Cerebellar nuclear complex (tissue), 1 donor: ENCODE results near the gene IFNL3.
"Not testable (repeated sequence)": the region's sequence is repeated elsewhere in the genome, so short reads cannot be mapped to it uniquely, and the experiment has no call there.

Experiments used
- DNase-seq, 2 experiments: peaks; one replicate each; lab custom pipeline; 2025; lab: John Stamatoyannopoulos, UW

Gene IFNL3

GRCh38 chr19:39244410-39245100, at the start of gene IFNL3:
IFNL3 (minus strand) TSS chr19:39245006; CDS start chr19:39244967, 39 bp downstream.
- DNase-seq: not testable (repeated sequence)

- no peak for DNase-seq
Measured at GRCh38 chr19:39293394-39293793, 48.6 kb upstream of the IFNL3 start.

GRCh38 chr19:39284032-39284431, 39.2 kb upstream of the IFNL3 start:
- no peak for DNase-seq

- DNase-seq: no peak
Measured at GRCh38 chr19:39282021-39282420, 37.2 kb upstream of the IFNL3 start.

- no peak for DNase-seq
Measured at GRCh38 chr19:39277598-39277997, 32.8 kb upstream of the IFNL3 start.

GRCh38 chr19:39276740-39277139, 31.9 kb upstream of the IFNL3 start:
- no peak for DNase-seq

- DNase-seq: no peak
Measured at GRCh38 chr19:39275578-39275977, 30.8 kb upstream of the IFNL3 start.

GRCh38 chr19:39273859-39274258, 29.1 kb upstream of the IFNL3 start:
- not testable (repeated sequence) for DNase-seq

GRCh38 chr19:39270036-39270871, 25.4 kb upstream of the IFNL3 start:
- DNase-seq: no peak

- DNase-seq: not testable (repeated sequence)
Measured at GRCh38 chr19:39269369-39269768, 24.6 kb upstream of the IFNL3 start.

- not testable (repeated sequence) for DNase-seq
Measured at GRCh38 chr19:39268531-39269223, 23.9 kb upstream of the IFNL3 start.

GRCh38 chr19:39268085-39268484, 23.3 kb upstream of the IFNL3 start, which contains the start of gene IFNL2:
IFNL2 (plus strand) TSS chr19:39268396; CDS start chr19:39268569, 173 bp downstream.
- DNase-seq: not testable (repeated sequence)

- DNase-seq: no peak
Measured at GRCh38 chr19:39265321-39265916, 20.6 kb upstream of the IFNL3 start.

- no peak for DNase-seq
Measured at GRCh38 chr19:39264306-39265290, 19.8 kb upstream of the IFNL3 start.

- no peak for DNase-seq
Measured at GRCh38 chr19:39263912-39264305, 19.1 kb upstream of the IFNL3 start.

GRCh38 chr19:39262496-39262895, 17.7 kb upstream of the IFNL3 start:
- DNase-seq: no peak

- DNase-seq: no peak
Measured at GRCh38 chr19:39261704-39262103, 16.9 kb upstream of the IFNL3 start.

- no peak for DNase-seq
Measured at GRCh38 chr19:39257227-39257626, 12.4 kb upstream of the IFNL3 start.

GRCh38 chr19:39254531-39255345, 9.9 kb upstream of the IFNL3 start:
- DNase-seq: no peak
